GM21381 (cell line): ENCODE measurements around the gene ELL2.

Source experiments
- ATAC-seq: cut with Tn5 transposase; IDR thresholded peaks from one replicate; pipeline ENCODE4 v1.9.1; 2021; ENCODE audit warnings: mild to moderate bottlenecking, moderate library complexity; ENCODE audit not compliant: unreplicated experiment

ELL2 gene

GRCh38 chr5:95961617-95962474 lies at the start of gene ELL2:
ELL2 (minus strand) TSS chr5:95961851; CDS start chr5:95961721, 130 bp downstream.
- peak; percentile 83 for ATAC-seq

GRCh38 chr5:96008987-96009647 lies 47.5 kb upstream of the ELL2 start:
- no peak for ATAC-seq

- no peak for ATAC-seq
Observed at GRCh38 chr5:96008487-96008886, 46.8 kb upstream of the ELL2 start.

GRCh38 chr5:96007051-96007450 lies 45.4 kb upstream of the ELL2 start:
- ATAC-seq, result no peak

- ATAC-seq, result no peak
Observed at GRCh38 chr5:96006291-96006690, 44.6 kb upstream of the ELL2 start.

GRCh38 chr5:96004754-96005153 lies 43.1 kb upstream of the ELL2 start:
- ATAC-seq, result no peak

- ATAC-seq, result no peak
Observed at GRCh38 chr5:96004087-96004486, 42.4 kb upstream of the ELL2 start.

GRCh38 chr5:96001262-96001661 lies 39.6 kb upstream of the ELL2 start:
- no peak for ATAC-seq

GRCh38 chr5:96000308-96000707 lies 38.7 kb upstream of the ELL2 start:
- no peak for ATAC-seq

GRCh38 chr5:95996904-95997723 lies 35.5 kb upstream of the ELL2 start:
- no peak for ATAC-seq

- ATAC-seq, result no peak
Observed at GRCh38 chr5:95995962-95996489, 34.4 kb upstream of the ELL2 start.

- no peak for ATAC-seq
Observed at GRCh38 chr5:95993776-95994175, 32.1 kb upstream of the ELL2 start.

- ATAC-seq, result no peak
Observed at GRCh38 chr5:95993266-95993665, 31.6 kb upstream of the ELL2 start.

- ATAC-seq, result no peak
Observed at GRCh38 chr5:95989283-95990048, 27.8 kb upstream of the ELL2 start.

GRCh38 chr5:95988877-95989276 lies 27.2 kb upstream of the ELL2 start:
- no peak for ATAC-seq

GRCh38 chr5:95988094-95988493 lies 26.4 kb upstream of the ELL2 start:
- ATAC-seq, result no peak

- no peak for ATAC-seq
Observed at GRCh38 chr5:95986937-95987520, 25.4 kb upstream of the ELL2 start.

GRCh38 chr5:95986001-95986400 lies 24.4 kb upstream of the ELL2 start:
- no peak for ATAC-seq

GRCh38 chr5:95985249-95985648 lies 23.6 kb upstream of the ELL2 start:
- no peak for ATAC-seq

GRCh38 chr5:95984287-95984938 lies 22.8 kb upstream of the ELL2 start:
- no peak for ATAC-seq
